ENCODE measurements around the gene HCN4. TPM values are rescaled to one million over a fixed set of nuclear protein-coding genes. Genes with fewer than 3 reads are reported as not detected.
"Not testable (repeated sequence)": the region's sequence is repeated elsewhere in the genome, so short reads cannot be mapped to it uniquely, and the experiment has no call there.

Gene HCN4
- total RNA-seq, result not detected

GRCh38 chr15:73368301-73369136 is at the start of gene HCN4:
TSS of gene HCN4 (minus strand) at chr15:73368958. CDS start at chr15:73368270, 688 bp downstream.
- H3K27me3 ChIP-seq, result peaks cover 6 to 99% (median 13%) of the 10 kb centered on the region in 4 donors
- H3K36me3 ChIP-seq, result no peaks in the 10 kb centered on the region
- no peaks in the 10 kb centered on the region for H3K9me3 ChIP-seq
- H3K4me3 ChIP-seq, result peak within 1 kb of the TSS; percentile 16 to 59 (median 33)
- TF ChIP-seq CTCF (IDR thresholded peaks at IDR 0.05), result no peak
- no peak for TF ChIP-seq POLR2A (IDR thresholded peaks at IDR 0.05)
- intact Hi-C loops (cut with DNase I), result no loop called here
- no peak for DNase-seq
- WGBS, 2 donors, result 0 to 4% methylated on average over 3 to 5 of the region's 109 CpGs
- peaks cover 0 to 23% (median 16%) of the 10 kb centered on the region in 3 donors for H3K4me1 ChIP-seq
- no peak within 1 kb of the TSS for H3K27ac ChIP-seq

DNA sequence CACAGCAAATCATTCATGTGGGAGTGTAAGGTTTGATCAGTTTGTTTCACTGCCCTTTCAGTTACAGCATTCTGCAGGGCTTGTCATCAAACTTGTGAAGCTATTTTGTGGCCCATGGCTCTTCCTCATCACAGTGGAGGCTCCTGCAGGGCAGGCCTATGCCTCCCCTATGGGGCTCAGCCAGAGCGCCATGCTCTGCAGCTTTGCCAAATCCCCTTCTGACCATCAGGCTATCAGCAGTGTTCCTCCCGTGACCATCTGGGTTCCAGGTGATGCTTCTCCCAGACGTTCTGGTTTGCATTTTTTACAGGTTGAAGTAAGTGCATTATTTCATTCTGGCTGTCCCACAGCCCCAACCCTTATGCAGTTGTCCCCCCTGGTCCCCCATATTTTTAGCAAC is 46.1 kb upstream of the HCN4 start:
- WGBS, 2 donors, result 62 to 66% methylated on average over 2 to 3 of the region's 3 CpGs
- Histone ChIP-seq H3K27me3 (peaks cover 0 to 17% (median 0%) of the 10 kb centered on the region in 4 donors), H3K4me1 (no peaks in the 10 kb centered on the region), H3K36me3 (no peaks in the 10 kb centered on the region), H3K27ac (no peak overlapping the region), H3K4me3 (no peak overlapping the region), H3K9me3 (no peaks in the 10 kb centered on the region)
- DNase-seq, result no peak
- intact Hi-C loops (cut with DNase I), result no loop called here
- TF ChIP-seq POLR2A (IDR thresholded peaks at IDR 0.05) (no peak), CTCF (IDR thresholded peaks at IDR 0.05) (no peak)

DNA sequence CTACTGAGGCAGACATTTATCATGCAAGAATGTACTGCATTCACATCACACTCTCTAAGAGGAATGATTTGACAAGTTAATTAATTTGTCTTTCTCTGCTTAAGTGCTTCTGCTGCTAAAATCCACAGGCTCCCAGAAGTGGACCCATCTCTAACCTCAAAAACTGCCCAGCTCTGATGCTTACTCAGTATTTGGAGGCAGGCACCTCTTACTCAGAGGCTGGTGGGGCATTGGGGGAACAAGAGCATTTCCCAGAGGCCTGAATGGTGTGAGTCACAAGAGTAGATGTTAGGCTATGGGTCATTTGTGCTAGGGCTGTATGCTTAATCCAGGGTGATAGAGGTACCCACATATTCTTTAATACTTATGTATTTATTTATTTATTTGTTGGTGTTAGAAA is 34.4 kb upstream of the HCN4 start:
- intact Hi-C loops (cut with DNase I), result no loop called here
- TF ChIP-seq CTCF (IDR thresholded peaks at IDR 0.05) (no peak), POLR2A (IDR thresholded peaks at IDR 0.05) (no peak)

GRCh38 chr15:73400222-73400621 is 31.5 kb upstream of the HCN4 start:
- DNase-seq; H3K4me1 ChIP-seq; H3K4me3 ChIP-seq; H3K27ac ChIP-seq; intact Hi-C loops (cut with DNase I); H3K36me3 ChIP-seq; H3K9me3 ChIP-seq: not testable (repeated sequence)
- WGBS, 2 donors, result 63 to 74% methylated on average over 6 of the region's 6 CpGs
- H3K27me3 ChIP-seq, result peaks cover 0 to 10% (median 0%) of the 10 kb centered on the region in 4 donors

More for the DNA sequence above, 34.4 kb upstream of the HCN4 start:
- H3K4me3 ChIP-seq, result no peak overlapping the region
- no peak for DNase-seq
- H3K9me3 ChIP-seq, result no peaks in the 10 kb centered on the region
- peaks cover 0 to 16% (median 0%) of the 10 kb centered on the region in 4 donors for H3K27me3 ChIP-seq
- H3K27ac ChIP-seq, result no peak overlapping the region
- H3K36me3 ChIP-seq, result no peaks in the 10 kb centered on the region
- no peaks in the 10 kb centered on the region for H3K4me1 ChIP-seq

GRCh38 chr15:73398861-73399260 is 30.1 kb upstream of the HCN4 start:
- TF ChIP-seq POLR2A (IDR thresholded peaks at IDR 0.05), result no peak
- no peak for TF ChIP-seq CTCF (IDR thresholded peaks at IDR 0.05)
- DNase-seq, result no peak
- no peaks in the 10 kb centered on the region for H3K4me1 ChIP-seq
- no peaks in the 10 kb centered on the region for H3K9me3 ChIP-seq
- no peaks in the 10 kb centered on the region for H3K36me3 ChIP-seq
- H3K27ac ChIP-seq, result no peak overlapping the region
- WGBS, 2 donors, result 77% methylated on average over 3 to 4 of the region's 4 CpGs
- H3K4me3 ChIP-seq, result no peak overlapping the region
- intact Hi-C loops (cut with DNase I), result no loop called here
- peaks cover 0 to 21% (median 0%) of the 10 kb centered on the region in 4 donors for H3K27me3 ChIP-seq

Data from esophagus squamous epithelium (tissue), 5 donors.